Measurements from ENCODE around the gene DUS2. TPM values are rescaled to one million over a fixed set of nuclear protein-coding genes. Genes with fewer than 3 reads are reported as not detected.

The DUS2 gene
- total RNA-seq, 1 experiment from 2014 or later, result 27.9 TPM

- H3K27ac Mint-ChIP-seq, result no peak overlapping the region
- H3K4me3 Mint-ChIP-seq, result no peak overlapping the region
- DNase-seq (ENCODE audit: low spot score) (no peak), ATAC-seq (no peak)
- H3K9me3 Mint-ChIP-seq, result peaks cover 4% of the 10 kb centered on the region
- TF ChIP-seq FOXJ3 (CRISPR knock-in tag; IDR thresholded peaks at IDR 0.05; ENCODE audit: borderline replicate concordance), result no peak
- no peak for TF ChIP-seq ATF6 (CRISPR knock-in tag; IDR thresholded peaks at IDR 0.05)
- TF ChIP-seq SMAD3 (CRISPR knock-in tag; IDR thresholded peaks at IDR 0.05; ENCODE audit: borderline replicate concordance), result no peak
- no peak for TF ChIP-seq USF1 (CRISPR knock-in tag; IDR thresholded peaks at IDR 0.05)
- no peak for TF ChIP-seq ZNF396 (CRISPR knock-in tag; IDR thresholded peaks at IDR 0.05; ENCODE audit: borderline replicate concordance)
- no peak for TF ChIP-seq PRRX2 (CRISPR knock-in tag; IDR thresholded peaks at IDR 0.05)
- TF ChIP-seq NFYB (CRISPR knock-in tag; conservative IDR thresholded peaks at IDR 0.05; ENCODE audit: low read depth), result no peak
- TF ChIP-seq PREB (CRISPR knock-in tag; IDR thresholded peaks at IDR 0.05; ENCODE audit: borderline replicate concordance), result no peak
- no peak for TF ChIP-seq NR3C1 (CRISPR knock-in tag; conservative IDR thresholded peaks at IDR 0.05; ENCODE audit: low read depth)
- TF ChIP-seq ZNF138 (CRISPR knock-in tag; conservative IDR thresholded peaks at IDR 0.05), result no peak
- no peak for TF ChIP-seq ATF3 (CRISPR knock-in tag; conservative IDR thresholded peaks at IDR 0.05)
- no peak for TF ChIP-seq TP53 (CRISPR knock-in tag; IDR thresholded peaks at IDR 0.05)
- no peak for TF ChIP-seq HMGA2 (CRISPR knock-in tag; IDR thresholded peaks at IDR 0.05)
- TF ChIP-seq FOXP1 (CRISPR knock-in tag; IDR thresholded peaks at IDR 0.05; ENCODE audit: borderline replicate concordance), result no peak
- TF ChIP-seq GTF2I (CRISPR knock-in tag; conservative IDR thresholded peaks at IDR 0.05), result no peak
- no peak for TF ChIP-seq ZNF425 (CRISPR knock-in tag; conservative IDR thresholded peaks at IDR 0.05)
- no peak for TF ChIP-seq CREB1 (CRISPR knock-in tag; IDR thresholded peaks at IDR 0.05)
- TF ChIP-seq FOXK1 (CRISPR knock-in tag; IDR thresholded peaks at IDR 0.05), result no peak
- no peak for TF ChIP-seq MLX (CRISPR knock-in tag; IDR thresholded peaks at IDR 0.05)
- no peak for TF ChIP-seq NR2C2 (CRISPR knock-in tag; IDR thresholded peaks at IDR 0.05)
- ChIA-PET CTCF (interaction anchor here (2.0 kb wide), 1 partner anchor 38 kb away, joined by 7 read pairs; no protein-coding TSS in a partner anchor), POLR2A (interaction anchor here (0.8 kb wide), 1 partner anchor 20 kb away, joined by 3 read pairs; the partner anchor contains the start of genes DDX28 and DUS2)
- no peaks in the 10 kb centered on the region for H3K36me3 Mint-ChIP-seq
- peaks cover 8% of the 10 kb centered on the region for H3K4me1 Mint-ChIP-seq
- H3K27me3 Mint-ChIP-seq (ENCODE audit: low read depth), result no peaks in the 10 kb centered on the region
Measured at GRCh38 chr16:68003031-68003430, 20.1 kb upstream of the DUS2 start.
